Mucosa of descending colon (tissue), 3 donors: Measurements from ENCODE around the gene TEK. TPM values are rescaled to one million over a fixed set of nuclear protein-coding genes. Genes with fewer than 3 reads are reported as not detected.

Experiments
- ATAC-seq: fragments of 200-7000 bp; cut with Tn5 transposase; one replicate; pipeline ENCODE4 v1.9.1; 2020; ENCODE audit warnings: mild to moderate bottlenecking, moderate library complexity
- DNase-seq, 3 donors: peaks; one replicate each; pipeline ENCODE4 v3.0.0-alpha.2; 2020
- H3K36me3 ChIP-seq: fragments of 200-600 bp; one replicate; pipeline ENCODE4 v1.8.0; 2021; ENCODE audit warnings: low read depth, mild to moderate bottlenecking
- H3K4me1 ChIP-seq: fragments of 200-600 bp; one replicate; pipeline ENCODE4 v1.8.0; 2021; ENCODE audit warnings: low read depth, mild to moderate bottlenecking
- H3K4me3 ChIP-seq: fragments of 200-600 bp; one replicate; pipeline ENCODE4 v1.8.0; 2021; ENCODE audit warnings: mild to moderate bottlenecking
- H3K9me3 ChIP-seq: fragments of 200-600 bp; one replicate; pipeline ENCODE4 v1.8.0; 2021; ENCODE audit warnings: mild to moderate bottlenecking
- CTCF ChIP-seq: fragments of 200-600 bp; IDR thresholded peaks from one replicate; pipeline ENCODE4 v1.8.0; 2022; ENCODE audit warnings: antibody characterized with exemption, mild to moderate bottlenecking
- intact Hi-C, 2 donors: fragments of 100-400 bp; cut with DNase I in 1 of 2; cut with micrococcal nuclease in 1 of 2; formaldehyde crosslinking; loops; one replicate each; pipeline versions ENCODE4 v1.11.0 to v1.11.1; 2022; cut with DNase I, micrococcal nuclease
- total RNA-seq, 3 donors: library from RNA; stranded (reverse); fragmentation: NEBNext Ultra II Directional in 2 of 3; extraction: Animal tissue kit (Norgen Biotek cat#: 25700) in 2 of 3; gene quantifications; one replicate each; pipeline versions ENCODE4 v1.2.1 to v1.2.4, GENCODE V29; 2021 to 2023
- donor health status: DM: no; HTN: no; CAD: no; lungs with moderate emphysema.
- donor health status: DM: no; HTN: no; CAD: no.
- donor health status: DM: no; HTN: yes; CAD: no.

TEK gene
- total RNA-seq, 3 donors from 2014 or later = 2.6 to 7.2 (median 3.9) TPM

DNA sequence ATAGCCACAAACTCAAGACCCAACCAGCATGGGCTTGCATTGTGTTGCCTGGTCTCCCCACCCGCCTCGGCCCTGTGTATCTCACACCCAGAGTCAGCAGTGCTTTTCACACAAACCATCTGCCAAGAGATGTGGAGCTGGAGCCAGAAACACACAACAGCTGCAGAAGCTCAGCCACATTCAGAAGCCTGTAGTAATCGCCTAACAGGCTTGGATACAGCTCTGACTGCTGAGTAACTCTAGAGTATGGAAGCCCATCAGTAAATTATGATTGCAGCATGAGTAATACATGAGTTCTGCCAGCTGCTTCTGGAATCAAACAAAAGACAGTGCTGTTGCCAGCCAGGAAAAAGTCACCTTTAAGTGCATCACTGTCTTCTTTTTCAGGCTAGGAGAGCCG lies 16.0 kb downstream of the TEK start:
- no peaks in the 10 kb centered on the region for H3K36me3 ChIP-seq
- intact Hi-C loops = no loop called here
- TF ChIP-seq CTCF = no peak
- ATAC-seq (peak; percentile 91), DNase-seq (peak; percentile 44 to 53 (median 50))
- H3K4me1 ChIP-seq = peaks cover 6% of the 10 kb centered on the region
- no peaks in the 10 kb centered on the region for H3K9me3 ChIP-seq
- H3K4me3 ChIP-seq = no peak overlapping the region

GRCh38 chr9:27125936-27126335 lies 16.9 kb downstream of the TEK start:
- peaks cover 6% of the 10 kb centered on the region for H3K4me1 ChIP-seq
- no peak for ATAC-seq
- no peak for TF ChIP-seq CTCF
- H3K36me3 ChIP-seq = no peaks in the 10 kb centered on the region
- H3K9me3 ChIP-seq = no peaks in the 10 kb centered on the region
- no peak overlapping the region for H3K4me3 ChIP-seq
- DNase-seq = no peak
- intact Hi-C loops = no loop called here

- no peak for TF ChIP-seq CTCF
- no peaks in the 10 kb centered on the region for H3K36me3 ChIP-seq
- peaks cover 6% of the 10 kb centered on the region for H3K4me1 ChIP-seq
- intact Hi-C loops = no loop called here
- no peak overlapping the region for H3K4me3 ChIP-seq
- no peak for DNase-seq
- H3K9me3 ChIP-seq = no peaks in the 10 kb centered on the region
- no peak for ATAC-seq
These were observed 17.6 kb downstream of the TEK start for GRCh38 chr9:27126670-27127069.

GRCh38 chr9:27129221-27129620 lies 20.2 kb downstream of the TEK start:
- Histone ChIP-seq H3K9me3 (no peaks in the 10 kb centered on the region), H3K4me1 (peaks cover 6% of the 10 kb centered on the region), H3K36me3 (no peaks in the 10 kb centered on the region), H3K4me3 (no peak overlapping the region)
- DNase-seq (no peak), ATAC-seq (no peak)
- TF ChIP-seq CTCF = no peak
- intact Hi-C loops = no loop called here

- H3K4me1 ChIP-seq = no peaks in the 10 kb centered on the region
- no peak for ATAC-seq
- no peak for DNase-seq
- H3K9me3 ChIP-seq = no peaks in the 10 kb centered on the region
- no peak for TF ChIP-seq CTCF
- intact Hi-C loops = loop anchor here in 1 of 2 donors (10.0 kb wide), 1 partner anchor 63 kb away; no protein-coding TSS in a partner anchor
- H3K36me3 ChIP-seq = no peaks in the 10 kb centered on the region
- H3K4me3 ChIP-seq = no peak overlapping the region
These were observed 22.7 kb downstream of the TEK start for GRCh38 chr9:27131731-27132130.

- ATAC-seq = no peak
- intact Hi-C loops = loop anchor here in 1 of 2 donors (10.0 kb wide), 1 partner anchor 61 kb away; no protein-coding TSS in a partner anchor
- no peak for TF ChIP-seq CTCF
- Histone ChIP-seq H3K9me3 (no peaks in the 10 kb centered on the region), H3K4me3 (no peak overlapping the region), H3K36me3 (no peaks in the 10 kb centered on the region), H3K4me1 (no peaks in the 10 kb centered on the region)
- DNase-seq = no peak
These were observed 24.8 kb downstream of the TEK start for GRCh38 chr9:27133817-27134216.
